22Rv1 (cell line): ENCODE results near the gene MTMR8.

Experiments
- ZFX ChIP-seq: fragments of 450-650 bp; IDR thresholded peaks from 2 replicates; pipeline ENCODE4 v1.6.1; 2017; ENCODE audit warnings: antibody characterized with exemption, borderline replicate concordance
- TF ChIP-seq, protein P1 (sequence below): fragments of 450-650 bp; IDR thresholded peaks from 2 replicates; pipeline ENCODE4 v1.5.1; 2017; ENCODE audit warnings: mild to moderate bottlenecking

DNA sequence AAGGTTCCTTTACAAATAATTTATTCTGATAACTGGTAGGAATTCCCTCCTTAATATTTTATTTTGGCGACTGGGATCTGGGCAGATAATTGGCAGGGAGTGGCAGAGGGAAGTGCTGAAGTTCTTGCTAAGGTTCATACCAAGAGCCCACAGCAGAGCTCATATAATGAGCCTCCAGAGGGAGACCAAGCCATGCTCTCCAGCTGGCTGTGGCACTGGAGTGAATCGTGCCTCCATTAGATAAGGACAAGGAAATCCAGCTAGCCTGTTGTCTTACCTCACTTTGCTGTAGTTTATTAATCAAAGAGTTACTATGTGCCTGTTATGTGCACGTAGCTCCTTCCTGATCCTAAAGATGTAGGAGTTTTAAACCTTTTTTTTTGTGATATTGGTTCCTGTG lies 166.1 kb downstream of the MTMR8 start:
- TF ChIP-seq, protein P1, sequence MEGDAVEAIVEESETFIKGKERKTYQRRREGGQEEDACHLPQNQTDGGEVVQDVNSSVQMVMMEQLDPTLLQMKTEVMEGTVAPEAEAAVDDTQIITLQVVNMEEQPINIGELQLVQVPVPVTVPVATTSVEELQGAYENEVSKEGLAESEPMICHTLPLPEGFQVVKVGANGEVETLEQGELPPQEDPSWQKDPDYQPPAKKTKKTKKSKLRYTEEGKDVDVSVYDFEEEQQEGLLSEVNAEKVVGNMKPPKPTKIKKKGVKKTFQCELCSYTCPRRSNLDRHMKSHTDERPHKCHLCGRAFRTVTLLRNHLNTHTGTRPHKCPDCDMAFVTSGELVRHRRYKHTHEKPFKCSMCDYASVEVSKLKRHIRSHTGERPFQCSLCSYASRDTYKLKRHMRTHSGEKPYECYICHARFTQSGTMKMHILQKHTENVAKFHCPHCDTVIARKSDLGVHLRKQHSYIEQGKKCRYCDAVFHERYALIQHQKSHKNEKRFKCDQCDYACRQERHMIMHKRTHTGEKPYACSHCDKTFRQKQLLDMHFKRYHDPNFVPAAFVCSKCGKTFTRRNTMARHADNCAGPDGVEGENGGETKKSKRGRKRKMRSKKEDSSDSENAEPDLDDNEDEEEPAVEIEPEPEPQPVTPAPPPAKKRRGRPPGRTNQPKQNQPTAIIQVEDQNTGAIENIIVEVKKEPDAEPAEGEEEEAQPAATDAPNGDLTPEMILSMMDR = no peak
- TF ChIP-seq ZFX = no peak
